ENCODE data around the gene ECE2.

The ECE2 gene

DNA sequence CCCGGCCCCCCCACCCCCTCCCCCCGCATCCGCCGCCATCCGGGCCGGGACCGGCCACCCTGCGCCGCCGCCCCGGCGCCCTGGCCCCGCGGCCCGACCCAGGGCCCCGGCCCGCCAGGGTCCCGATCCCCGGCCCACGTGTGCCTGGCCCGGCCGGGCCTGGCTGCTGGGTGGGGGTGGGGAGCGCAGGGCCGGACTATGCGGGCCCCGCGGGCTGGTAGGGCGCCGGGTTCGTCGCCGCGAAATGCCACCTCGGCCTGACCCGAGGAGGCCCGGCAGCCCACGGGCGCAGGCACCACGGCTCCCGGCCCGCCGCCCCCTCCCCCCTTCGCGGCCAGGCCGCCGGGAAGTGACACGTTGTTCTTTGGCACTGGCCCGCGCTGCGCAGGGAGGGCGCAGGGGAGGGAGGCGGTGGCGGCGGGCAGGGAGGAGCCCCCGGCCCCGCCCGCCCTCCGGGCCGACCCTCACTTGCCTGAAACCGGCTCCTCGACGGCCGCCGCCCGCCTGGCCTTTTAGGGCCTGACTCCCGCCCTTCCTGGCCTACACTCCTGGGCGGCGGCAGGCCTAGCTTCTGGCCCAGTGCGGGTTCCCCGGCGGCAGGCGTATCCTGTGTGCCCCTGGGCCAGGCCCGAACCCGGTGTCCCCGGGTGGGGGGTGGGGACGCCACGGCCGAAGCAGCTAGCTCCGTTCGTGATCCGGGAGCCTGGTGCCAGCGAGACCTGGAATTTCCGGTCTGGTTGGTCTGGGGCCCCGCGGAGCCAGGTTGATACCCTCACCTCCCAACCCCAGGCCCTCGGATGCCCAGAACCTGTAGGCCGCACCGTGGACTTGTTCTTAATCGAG lies 39.1 kb downstream of the ECE2 start:
- peak; percentile 54 for DNase-seq (ENCODE audit: low spot score)

DNA sequence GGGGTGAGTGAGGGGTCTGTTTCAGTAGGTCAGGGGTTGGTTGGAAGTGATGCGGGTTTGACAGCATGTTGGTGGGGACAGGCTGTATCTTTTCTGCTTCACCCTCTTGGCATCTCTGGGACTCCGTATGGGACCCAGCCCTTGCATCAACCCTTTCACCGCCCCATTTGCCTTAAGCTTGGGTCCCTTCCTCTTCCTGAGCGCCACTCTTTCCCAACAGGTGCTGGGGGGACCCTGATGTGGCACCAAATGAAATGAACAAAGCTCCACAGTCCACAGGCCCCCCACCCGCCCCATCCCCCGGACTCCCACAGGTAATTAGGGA lies 39.7 kb downstream of the ECE2 start:
- DNase-seq (ENCODE audit: low spot score), result no peak

DNA sequence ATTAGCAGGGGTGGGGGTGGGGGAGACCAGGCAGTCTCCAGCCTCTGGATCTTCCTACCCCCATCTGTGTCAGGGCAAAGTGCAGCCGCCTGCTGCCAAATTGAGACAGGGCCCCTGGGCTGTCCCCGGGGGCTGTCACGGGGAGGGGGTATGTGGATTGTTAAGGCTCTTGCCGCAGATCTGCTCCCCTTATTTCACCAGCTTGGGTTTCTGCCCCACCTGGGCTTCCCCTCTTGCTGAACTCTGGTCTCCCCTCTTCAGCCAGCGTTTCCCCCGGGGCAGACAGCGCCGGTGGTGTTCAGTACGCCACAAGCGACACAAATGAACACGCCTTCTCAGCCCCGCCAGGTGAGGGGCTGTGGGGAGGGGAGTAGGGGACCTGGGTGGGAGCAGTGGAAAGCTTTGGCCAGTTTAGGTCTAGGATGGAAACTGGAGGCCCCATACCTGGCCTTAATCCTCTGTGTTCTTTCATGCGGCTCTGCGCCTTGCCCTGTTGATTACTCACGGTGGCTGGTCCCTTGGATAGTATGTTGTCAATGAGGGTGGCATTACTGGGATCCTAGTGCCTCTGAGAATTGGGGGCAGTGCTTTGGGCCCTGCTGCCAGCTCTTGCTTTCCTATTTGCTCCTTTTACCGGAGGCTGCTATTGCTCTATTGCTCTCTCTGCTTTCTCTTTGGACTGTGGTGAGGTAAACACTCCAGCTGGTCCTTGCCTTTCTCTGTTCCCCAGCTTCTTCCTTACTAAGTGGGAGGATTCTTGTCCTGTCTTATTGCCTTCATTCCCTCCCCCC lies 40.2 kb downstream of the ECE2 start:
- DNase-seq (ENCODE audit: low spot score), result no peak

DNA sequence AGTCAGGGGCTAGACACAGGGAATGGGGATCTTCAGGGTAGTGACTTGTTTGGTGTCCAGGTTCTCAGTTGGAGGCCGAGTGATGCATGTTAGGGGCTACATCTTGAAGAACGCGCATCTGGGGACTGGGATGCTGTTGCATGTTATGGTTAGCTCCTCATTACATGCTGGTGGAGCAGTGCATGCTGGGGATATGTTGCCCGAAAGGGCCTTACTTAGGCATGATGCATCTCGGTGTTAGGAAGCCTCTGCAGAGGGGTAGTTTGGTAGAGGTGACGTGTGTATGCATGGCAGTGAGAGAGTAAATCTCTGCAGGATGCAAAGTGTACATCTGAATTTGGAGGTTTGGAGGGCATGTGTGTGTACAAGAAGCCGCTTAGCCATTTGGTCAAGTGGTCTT lies 41.0 kb downstream of the ECE2 start:
- no peak for DNase-seq (ENCODE audit: low spot score)

DNA sequence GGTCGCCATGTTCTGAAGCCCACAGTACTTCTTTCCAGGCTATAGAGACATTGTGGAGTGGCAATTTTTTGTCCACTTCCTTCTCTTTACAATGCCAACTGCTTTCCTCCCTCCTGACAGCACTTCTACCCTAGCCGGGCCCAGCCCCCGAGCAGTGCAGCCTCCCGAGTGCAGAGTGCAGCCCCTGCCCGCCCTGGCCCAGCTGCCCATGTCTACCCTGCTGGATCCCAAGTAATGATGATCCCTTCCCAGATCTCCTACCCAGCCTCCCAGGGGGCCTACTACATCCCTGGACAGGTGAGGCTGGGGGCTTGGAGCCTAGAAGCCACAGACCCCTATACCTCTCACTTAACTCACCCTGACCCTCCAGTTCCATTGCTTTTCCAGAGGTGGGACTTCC lies 41.4 kb downstream of the ECE2 start:
- no peak for DNase-seq (ENCODE audit: low spot score)

DNA sequence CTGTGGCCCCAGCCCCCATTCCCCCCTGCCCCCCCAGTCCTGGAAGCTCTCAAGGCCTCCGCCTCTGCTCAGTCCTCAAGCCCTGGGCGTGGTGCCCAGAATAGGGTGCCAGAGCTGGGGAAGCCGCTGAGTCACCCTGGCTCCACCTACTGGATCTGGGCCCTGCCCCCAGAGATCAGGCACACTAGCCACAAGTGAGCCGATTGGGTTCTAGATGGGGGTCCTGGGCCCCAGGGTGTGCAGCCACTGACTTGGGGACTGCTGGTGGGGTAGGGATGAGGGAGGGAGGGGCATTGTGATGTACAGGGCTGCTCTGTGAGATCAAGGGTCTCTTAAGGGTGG lies 44.3 kb downstream of the ECE2 start:
- DNase-seq (ENCODE audit: low spot score), result peak; percentile 35

DNA sequence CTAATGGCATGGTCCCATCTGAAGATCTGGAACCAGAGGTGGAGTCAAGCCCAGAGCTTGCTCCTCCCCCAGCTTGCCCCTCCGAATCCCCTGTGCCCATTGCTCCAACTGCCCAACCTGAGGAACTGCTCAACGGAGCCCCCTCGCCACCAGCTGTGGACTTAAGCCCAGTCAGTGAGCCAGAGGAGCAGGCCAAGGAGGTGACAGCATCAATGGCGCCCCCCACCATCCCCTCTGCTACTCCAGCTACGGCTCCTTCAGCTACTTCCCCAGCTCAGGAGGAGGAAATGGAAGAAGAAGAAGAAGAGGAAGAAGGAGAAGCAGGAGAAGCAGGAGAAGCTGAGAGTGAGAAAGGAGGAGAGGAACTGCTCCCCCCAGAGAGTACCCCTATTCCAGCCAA lies 45.8 kb downstream of the ECE2 start:
- no peak for DNase-seq (ENCODE audit: low spot score)

DNA sequence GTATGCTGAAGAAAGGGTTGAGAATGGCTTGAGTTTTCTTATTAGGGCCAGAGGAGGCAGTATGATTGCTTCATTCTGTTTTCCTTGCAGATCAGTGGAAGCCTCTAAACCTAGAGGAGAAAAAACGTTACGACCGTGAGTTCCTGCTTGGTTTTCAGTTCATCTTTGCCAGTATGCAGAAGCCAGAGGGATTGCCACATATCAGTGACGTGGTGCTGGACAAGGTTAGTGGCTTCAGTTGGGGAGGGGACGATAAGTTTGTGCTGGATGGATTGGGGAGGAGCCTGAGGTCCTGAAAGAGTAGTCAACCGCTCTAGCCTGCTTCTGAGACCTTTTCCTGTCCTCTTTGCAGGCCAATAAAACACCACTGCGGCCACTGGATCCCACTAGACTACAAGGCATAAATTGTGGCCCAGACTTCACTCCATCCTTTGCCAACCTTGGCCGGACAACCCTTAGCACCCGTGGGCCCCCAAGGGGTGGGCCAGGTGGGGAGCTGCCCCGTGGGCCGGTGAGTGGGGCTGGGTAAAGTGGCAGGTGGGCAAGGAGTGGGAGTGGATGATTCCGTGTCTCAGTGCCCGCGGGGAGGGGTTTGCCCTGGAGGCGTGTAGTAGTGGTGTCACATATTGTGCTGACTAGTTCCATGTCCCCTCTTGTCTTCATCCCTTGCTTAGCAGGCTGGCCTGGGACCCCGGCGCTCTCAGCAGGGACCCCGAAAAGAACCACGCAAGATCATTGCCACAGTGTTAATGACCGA lies 47.1 kb downstream of the ECE2 start:
- no peak for DNase-seq (ENCODE audit: low spot score)

DNA sequence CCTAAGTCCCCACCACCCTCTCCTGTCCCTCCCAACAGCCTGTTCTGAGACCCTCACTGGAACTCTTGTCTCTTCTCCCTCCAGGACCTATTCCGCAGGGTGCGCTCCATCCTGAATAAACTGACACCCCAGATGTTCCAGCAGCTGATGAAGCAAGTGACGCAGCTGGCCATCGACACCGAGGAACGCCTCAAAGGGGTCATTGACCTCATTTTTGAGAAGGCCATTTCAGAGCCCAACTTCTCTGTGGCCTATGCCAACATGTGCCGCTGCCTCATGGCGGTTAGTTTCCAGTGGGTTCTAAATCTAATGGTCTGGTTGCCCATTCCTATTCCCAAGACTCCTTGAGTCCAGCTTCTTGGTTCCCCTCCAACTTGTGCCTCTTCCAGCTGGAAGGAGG lies 47.9 kb downstream of the ECE2 start:
- no peak for DNase-seq (ENCODE audit: low spot score)

DNA sequence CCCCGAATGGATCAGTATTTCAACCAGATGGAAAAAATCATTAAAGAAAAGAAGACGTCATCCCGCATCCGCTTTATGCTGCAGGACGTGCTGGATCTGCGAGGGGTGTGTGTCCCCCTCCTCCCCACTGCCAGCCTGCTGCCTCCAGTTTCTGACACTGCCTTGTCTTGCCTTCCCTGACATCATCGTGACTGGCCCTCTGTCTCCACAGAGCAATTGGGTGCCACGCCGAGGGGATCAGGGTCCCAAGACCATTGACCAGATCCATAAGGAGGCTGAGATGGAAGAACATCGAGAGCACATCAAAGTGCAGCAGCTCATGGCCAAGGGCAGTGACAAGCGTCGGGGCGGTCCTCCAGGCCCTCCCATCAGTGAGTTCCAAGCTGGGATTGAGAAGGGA lies 49.4 kb downstream of the ECE2 start:
- DNase-seq (ENCODE audit: low spot score), result no peak

DNA sequence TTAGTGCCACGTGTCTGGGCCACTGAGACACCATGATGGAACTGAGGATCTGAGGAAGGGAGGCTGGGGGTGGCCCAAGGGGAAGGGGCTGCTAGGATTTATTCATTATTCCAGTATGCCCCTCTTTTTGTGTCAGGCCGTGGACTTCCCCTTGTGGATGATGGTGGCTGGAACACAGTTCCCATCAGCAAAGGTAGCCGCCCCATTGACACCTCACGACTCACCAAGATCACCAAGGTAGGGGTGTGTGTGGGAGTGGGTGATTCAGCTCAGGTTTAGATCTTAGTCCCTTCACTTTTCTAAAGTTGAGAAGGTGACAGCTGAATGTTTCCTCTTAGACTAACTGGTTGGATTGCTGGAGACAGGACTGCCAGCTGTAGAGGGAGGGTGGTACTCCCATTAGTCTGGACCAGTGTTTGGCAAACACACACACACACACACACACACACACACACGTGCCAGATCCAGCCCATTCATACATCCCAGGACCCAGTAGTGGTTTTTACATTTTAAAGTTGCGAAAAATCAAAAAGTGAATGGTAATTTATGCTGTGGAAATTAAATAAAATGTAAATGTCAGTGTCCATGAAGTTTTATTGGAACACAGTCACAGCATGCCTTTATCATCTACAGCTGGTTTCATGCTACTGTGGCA lies 50.0 kb downstream of the ECE2 start:
- DNase-seq (ENCODE audit: low spot score), result no peak

DNA sequence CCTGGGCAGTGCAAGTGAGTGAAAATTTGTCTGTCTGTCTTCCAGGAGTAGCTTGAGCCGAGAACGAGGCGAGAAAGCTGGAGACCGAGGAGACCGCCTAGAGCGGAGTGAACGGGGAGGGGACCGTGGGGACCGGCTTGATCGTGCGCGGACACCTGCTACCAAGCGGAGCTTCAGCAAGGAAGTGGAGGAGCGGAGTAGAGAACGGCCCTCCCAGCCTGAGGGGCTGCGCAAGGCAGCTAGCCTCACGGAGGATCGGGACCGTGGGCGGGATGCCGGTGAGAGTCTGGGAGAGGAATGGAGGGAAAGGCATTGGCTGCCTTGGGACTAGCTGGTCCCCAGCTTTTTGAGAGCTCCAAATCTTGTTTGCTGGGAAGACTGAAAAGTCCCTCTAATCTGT lies 51.3 kb downstream of the ECE2 start:
- DNase-seq (ENCODE audit: low spot score), result no peak

DNA sequence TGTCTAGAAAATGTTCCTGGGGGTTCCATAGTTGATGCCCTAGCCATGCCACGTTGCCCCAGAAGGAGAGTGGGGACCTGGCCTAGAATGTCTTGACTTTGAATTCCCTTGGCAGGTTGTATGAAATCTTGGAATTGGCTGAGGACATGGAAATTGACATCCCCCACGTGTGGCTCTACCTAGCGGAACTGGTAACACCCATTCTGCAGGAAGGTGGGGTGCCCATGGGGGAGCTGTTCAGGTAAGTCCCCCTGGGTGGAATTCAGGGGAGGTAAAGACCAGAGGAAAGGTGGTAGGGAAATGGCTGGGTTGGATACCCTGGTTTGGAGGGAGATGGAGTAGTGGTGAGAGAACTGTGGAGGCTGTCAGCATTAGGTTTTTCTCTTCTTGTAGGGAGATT lies 52.7 kb downstream of the ECE2 start:
- DNase-seq (ENCODE audit: low spot score), result no peak

DNA sequence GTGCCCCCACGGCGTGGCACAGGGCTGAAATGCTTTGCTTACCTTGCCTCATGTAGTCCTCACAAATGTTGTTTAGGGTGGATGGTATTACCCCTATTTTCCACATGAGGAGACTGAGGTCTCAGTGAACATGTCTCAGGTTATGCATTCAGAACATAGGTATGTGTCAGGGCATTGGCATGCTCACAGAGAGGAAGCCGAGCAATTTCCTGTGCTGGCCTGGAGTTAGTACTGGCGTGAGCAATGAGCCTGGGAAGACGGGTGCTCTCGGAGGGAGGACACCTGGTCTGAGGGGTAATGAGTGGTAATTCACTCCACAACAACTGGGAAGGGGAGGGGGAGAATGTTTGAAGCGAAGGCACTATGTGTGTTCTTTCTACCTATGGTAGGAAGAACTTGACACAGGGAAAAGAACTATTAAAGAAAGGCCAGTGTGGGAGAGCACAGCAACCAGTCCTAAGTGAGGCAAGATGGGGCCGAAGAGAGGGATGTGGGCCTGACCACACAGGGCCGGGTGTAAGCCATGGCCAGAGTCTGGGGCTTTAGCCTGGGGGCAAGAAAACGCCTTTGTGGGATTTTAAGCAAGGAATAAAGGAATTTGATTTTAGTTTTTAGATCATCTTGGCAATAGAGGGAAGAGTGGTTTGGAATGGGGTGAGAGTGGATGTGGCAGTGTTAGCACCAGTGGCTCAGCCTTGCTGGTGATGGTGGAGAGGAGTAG lies 56.7 kb downstream of the ECE2 start:
- DNase-seq (ENCODE audit: low spot score), result no peak

DNA sequence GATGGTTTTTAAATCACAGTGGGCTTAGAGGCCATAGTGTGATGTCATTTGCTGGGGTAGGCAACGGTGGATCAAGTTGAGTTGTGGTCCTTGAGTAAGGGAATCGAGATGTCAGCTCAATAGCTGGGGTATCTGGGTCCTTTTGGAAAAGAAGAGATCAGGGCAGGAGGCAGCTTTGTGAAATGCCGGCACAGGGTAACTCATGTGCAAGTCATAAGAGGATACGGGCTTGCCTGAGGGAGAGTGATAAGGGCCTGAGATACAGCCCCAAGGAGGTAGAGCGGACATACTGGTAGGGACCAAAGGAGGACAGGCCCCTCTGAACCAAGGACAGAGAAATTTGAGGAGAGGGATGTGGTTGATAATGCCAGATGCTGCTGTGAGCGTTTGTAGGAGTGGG lies 57.4 kb downstream of the ECE2 start:
- no peak for DNase-seq (ENCODE audit: low spot score)

DNA sequence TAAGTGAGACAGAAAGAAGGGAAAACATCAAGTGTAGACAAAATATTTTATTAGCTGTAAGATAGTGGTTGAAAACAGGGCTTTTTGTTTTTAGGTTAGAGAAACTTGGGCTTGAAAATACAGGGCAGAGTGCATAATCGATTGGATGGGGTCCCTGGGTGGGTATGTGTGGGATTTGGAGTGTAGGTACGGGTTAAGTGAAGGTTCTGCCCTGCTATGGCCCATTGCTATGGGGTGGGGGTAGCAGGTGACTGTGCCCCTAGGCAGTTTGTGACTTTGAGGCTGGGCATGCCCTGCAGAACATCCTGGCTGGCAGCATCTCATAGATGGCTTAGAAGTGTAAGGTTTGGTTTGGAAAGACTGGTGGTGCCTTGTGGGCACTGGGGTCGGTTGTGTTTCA lies 57.9 kb downstream of the ECE2 start:
- no peak for DNase-seq (ENCODE audit: low spot score)

DNA sequence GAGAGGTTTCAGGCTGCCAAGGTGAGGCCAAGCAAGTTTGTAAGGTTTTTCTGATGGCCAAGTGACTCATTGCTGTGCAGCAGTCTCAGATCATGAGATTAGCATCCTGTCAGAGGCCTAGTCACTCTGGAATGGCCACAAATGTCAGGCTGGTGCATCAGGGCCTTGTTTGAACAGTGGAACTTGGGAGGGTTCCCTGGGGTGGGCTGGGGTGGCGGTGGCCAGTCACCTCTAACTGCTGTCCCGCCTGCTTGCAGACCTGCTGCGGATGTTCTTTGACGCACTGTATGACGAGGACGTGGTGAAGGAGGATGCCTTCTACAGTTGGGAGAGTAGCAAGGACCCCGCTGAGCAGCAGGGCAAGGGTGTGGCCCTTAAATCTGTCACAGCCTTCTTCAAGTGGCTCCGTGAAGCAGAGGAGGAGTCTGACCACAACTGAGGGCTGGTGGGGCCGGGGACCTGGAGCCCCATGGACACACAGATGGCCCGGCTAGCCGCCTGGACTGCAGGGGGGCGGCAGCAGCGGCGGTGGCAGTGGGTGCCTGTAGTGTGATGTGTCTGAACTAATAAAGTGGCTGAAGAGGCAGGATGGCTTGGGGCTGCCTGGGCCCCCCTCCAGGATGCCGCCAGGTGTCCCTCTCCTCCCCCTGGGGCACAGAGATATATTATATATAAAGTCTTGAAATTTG lies 58.8 kb downstream of the ECE2 start:
- DNase-seq (ENCODE audit: low spot score), result peak; percentile 56

DNA sequence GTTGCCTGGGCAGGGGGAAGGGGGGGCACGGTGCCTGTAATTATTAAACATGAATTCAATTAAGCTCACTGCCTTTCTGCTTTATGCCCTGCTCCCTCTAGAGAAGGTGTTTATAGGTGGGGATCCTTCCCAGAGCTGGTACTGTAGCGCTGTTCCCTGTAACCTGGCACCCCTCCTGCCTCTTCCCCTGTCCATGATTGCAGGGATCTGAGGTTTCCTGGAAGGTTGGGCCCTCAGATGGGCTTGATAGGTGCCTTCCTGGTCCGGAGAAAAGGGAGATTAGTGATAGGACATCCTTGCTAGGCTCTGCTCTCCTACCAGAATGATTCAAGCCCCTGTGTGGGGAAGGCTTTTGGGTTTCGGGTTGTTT lies 59.5 kb downstream of the ECE2 start:
- DNase-seq (ENCODE audit: low spot score), result no peak

DNA sequence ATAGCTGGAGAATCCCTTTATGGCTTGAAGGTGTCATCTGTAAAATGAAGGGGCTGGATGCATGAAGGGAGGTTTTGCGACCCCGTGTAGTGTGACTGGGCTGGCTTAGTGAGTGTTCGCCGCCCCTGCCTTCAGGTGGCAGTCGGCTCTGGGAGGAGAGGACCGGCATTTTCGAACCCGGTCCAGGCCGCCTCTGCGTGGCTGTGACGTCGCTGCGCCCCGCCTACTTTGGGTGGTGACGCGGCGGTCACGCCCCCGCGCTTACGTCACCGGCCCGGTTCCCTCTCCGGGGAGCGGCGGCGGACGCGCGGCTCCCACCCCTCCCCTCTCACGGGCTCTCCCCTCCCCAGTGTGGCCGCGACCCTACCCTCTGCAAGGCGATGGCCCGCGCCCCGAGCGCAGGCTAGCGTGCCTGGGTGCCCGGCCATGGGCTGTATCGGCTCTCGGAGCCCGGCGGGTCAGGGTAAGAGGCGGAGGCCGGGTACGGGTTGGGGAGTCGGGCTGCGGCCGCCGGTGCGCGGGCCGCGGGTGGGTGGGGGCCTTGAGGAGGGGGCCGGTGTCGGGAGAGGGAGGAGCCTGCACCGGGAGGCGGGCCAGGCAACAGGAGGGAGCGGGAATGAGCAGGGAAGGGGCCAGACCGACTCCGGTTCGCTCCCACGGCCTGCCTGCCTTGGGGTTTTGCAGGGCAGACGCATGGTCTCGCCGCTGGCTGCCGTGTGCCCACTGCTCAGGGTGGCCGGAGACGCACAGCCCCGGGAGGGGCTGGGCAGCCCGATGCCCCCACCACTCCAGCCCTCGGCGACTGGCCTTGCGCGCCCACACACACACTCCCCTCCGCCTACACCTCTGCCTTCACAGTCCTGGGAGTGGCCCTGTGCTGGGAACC lies 60.1 kb downstream of the ECE2 start:
- peak; percentile 87 for DNase-seq (ENCODE audit: low spot score)

Measured in activated CD4-positive, alpha-beta T cell treated with anti-CD3 and anti-CD28 coated beads, Interleukin-2, Interleukin-4, amounts not matched to agents 100 ng/mL and 50 ng/mL, durations not matched to agents 16 hours and 8 hours (primary cell).